WTC11 (cell line): Measurements from ENCODE around the gene CEP131. TPM values are rescaled to one million over a fixed set of nuclear protein-coding genes. Genes with fewer than 3 reads are reported as not detected.

Experiments used
- ATAC-seq: fragments of 200-7000 bp; cut with Tn5 transposase; 2 replicates; pipeline ENCODE4 v1.10.0; 2021; ENCODE audit warnings: mild to moderate bottlenecking, moderate library complexity
- CTCF ChIA-PET: fragments of 300-600 bp; sonication (Branson Sonifier 250); formaldehyde crosslinking; loops from one replicate; lab custom pipeline; 2021; ENCODE audit warnings: antibody characterized with exemption; lab: Charles Lee
- POLR2A ChIA-PET: fragments of 350-600 bp; sonication (Branson Sonifier 250); formaldehyde crosslinking; loops from one replicate; lab custom pipeline; 2021; ENCODE audit warnings: antibody characterized with exemption; lab: Charles Lee
- DNase-seq: peaks from one replicate; pipeline ENCODE4 v3.0.0; 2021; ENCODE audit warnings: low spot score
- H3K27ac Mint-ChIP-seq: 2 replicates; pipeline ENCODE4 v1.8.0; 2021; ENCODE audit warnings: mixed read lengths
- H3K27me3 Mint-ChIP-seq: 2 replicates; pipeline ENCODE4 v1.8.0; 2021; ENCODE audit warnings: low read depth, mild to moderate bottlenecking, moderate library complexity, mixed read lengths
- H3K36me3 Mint-ChIP-seq: 2 replicates; pipeline ENCODE4 v1.8.0; 2021; ENCODE audit warnings: mixed read lengths
- H3K4me1 Mint-ChIP-seq: 2 replicates; pipeline ENCODE4 v1.8.0; 2022; ENCODE audit warnings: mixed read lengths
- H3K4me3 Mint-ChIP-seq: 2 replicates; pipeline ENCODE4 v1.8.0; 2021; ENCODE audit warnings: mild to moderate bottlenecking, moderate library complexity, mixed read lengths
- H3K9me3 Mint-ChIP-seq: 2 replicates; pipeline ENCODE4 v1.8.0; 2021; ENCODE audit warnings: mixed read lengths
- ARID4B ChIP-seq: sonication (generic); formaldehyde crosslinking; IDR thresholded peaks from 2 replicates; pipeline ENCODE4 v1.8.0; 2023; ENCODE audit warnings: missing genetic modification reagents, mild to moderate bottlenecking, borderline replicate concordance
- ATF3 ChIP-seq: sonication (generic); formaldehyde crosslinking; conservative IDR thresholded peaks from 2 replicates; pipeline ENCODE4 v1.8.1; 2022; ENCODE audit warnings: mild to moderate bottlenecking, missing genetic modification reagents
- CDX4 ChIP-seq: fragments of 250-450 bp; sonication (Bioruptor Pico); IDR thresholded peaks from 2 replicates; pipeline ENCODE4 v1.9.0; 2021; ENCODE audit warnings: moderate library complexity, mild to moderate bottlenecking, inconsistent platforms, borderline replicate concordance
- CREM ChIP-seq: sonication (generic); formaldehyde crosslinking; IDR thresholded peaks from 2 replicates; pipeline ENCODE4 v1.8.1; 2022; ENCODE audit warnings: mild to moderate bottlenecking, missing genetic modification reagents, moderate library complexity
- EMX1 ChIP-seq: fragments of 250-450 bp; sonication (Bioruptor Pico); IDR thresholded peaks from 2 replicates; pipeline ENCODE4 v1.8.0; 2021; ENCODE audit warnings: mild to moderate bottlenecking
- GRHL2 ChIP-seq: fragments of 250-450 bp; sonication (Bioruptor Pico); IDR thresholded peaks from 2 replicates; pipeline ENCODE4 v1.8.0; 2022; ENCODE audit warnings: mild to moderate bottlenecking, moderate library complexity; ENCODE audit not compliant: insufficient replicate concordance, severe bottlenecking
- JAZF1 ChIP-seq: fragments of 250-450 bp; sonication (Bioruptor Pico); IDR thresholded peaks from 2 replicates; pipeline ENCODE4 v1.9.0; 2021; ENCODE audit warnings: moderate library complexity, mild to moderate bottlenecking, inconsistent platforms
- JUN ChIP-seq: sonication (generic); formaldehyde crosslinking; IDR thresholded peaks from 2 replicates; pipeline ENCODE4 v1.8.0; 2023; ENCODE audit warnings: mild to moderate bottlenecking, missing genetic modification reagents
- MLX ChIP-seq: sonication (generic); formaldehyde crosslinking; IDR thresholded peaks from 2 replicates; pipeline ENCODE4 v1.8.1; 2023; ENCODE audit warnings: mild to moderate bottlenecking, missing genetic modification reagents, moderate library complexity
- NR1H2 ChIP-seq: sonication (generic); formaldehyde crosslinking; IDR thresholded peaks from 2 replicates; pipeline ENCODE4 v1.9.0; 2021; ENCODE audit warnings: mild to moderate bottlenecking, moderate library complexity, missing genetic modification reagents
- OVOL2 ChIP-seq: fragments of 250-450 bp; sonication (Bioruptor Pico); IDR thresholded peaks from 2 replicates; pipeline ENCODE4 v1.9.0; 2021; ENCODE audit warnings: mild to moderate bottlenecking, borderline replicate concordance
- PRDM15 ChIP-seq: sonication (generic); formaldehyde crosslinking; IDR thresholded peaks from 2 replicates; pipeline ENCODE4 v1.8.0; 2022; ENCODE audit warnings: missing genetic modification reagents
- TP53 ChIP-seq: sonication (generic); formaldehyde crosslinking; IDR thresholded peaks from 2 replicates; pipeline ENCODE4 v1.8.1; 2023; ENCODE audit warnings: mild to moderate bottlenecking, missing genetic modification reagents
- USF2 ChIP-seq: sonication (generic); formaldehyde crosslinking; IDR thresholded peaks from 2 replicates; pipeline ENCODE4 v1.8.1; 2023; ENCODE audit warnings: mild to moderate bottlenecking, missing genetic modification reagents, moderate library complexity
- ZNF138 ChIP-seq: sonication (generic); formaldehyde crosslinking; conservative IDR thresholded peaks from 2 replicates; pipeline ENCODE4 v1.8.1; 2022; ENCODE audit warnings: mild to moderate bottlenecking, moderate library complexity, missing genetic modification reagents
- ZNF281 ChIP-seq: sonication (generic); formaldehyde crosslinking; IDR thresholded peaks from 2 replicates; pipeline ENCODE4 v1.8.0; 2023; ENCODE audit warnings: mild to moderate bottlenecking, missing genetic modification reagents
- ZNF423 ChIP-seq: fragments of 250-450 bp; sonication (Bioruptor Pico); IDR thresholded peaks from 2 replicates; pipeline ENCODE4 v2.1.2; 2022; ENCODE audit warnings: mild to moderate bottlenecking, moderate library complexity
- total RNA-seq: library from RNA; stranded (reverse); gene quantifications from 3 replicates; pipeline ENCODE4 v1.2.3, GENCODE V29; 2021

The CEP131 gene
- total RNA-seq, 1 experiment from 2014 or later = 35.2 TPM

- DNase-seq = no peak
- Mint-ChIP-seq H3K36me3 (peaks cover 36% of the 10 kb centered on the region), H3K27ac (no peak overlapping the region), H3K9me3 (no peaks in the 10 kb centered on the region)
- ChIA-PET POLR2A (no interaction called here), CTCF (no interaction called here)
- ATAC-seq = no peak
- no peak for TF ChIP-seq ARID4B (CRISPR knock-in tag)
- TF ChIP-seq MLX (CRISPR knock-in tag) = no peak
- no peak for TF ChIP-seq GRHL2
- TF ChIP-seq ATF3 = no peak
- no peak for TF ChIP-seq ZNF281 (CRISPR knock-in tag)
- no peak for TF ChIP-seq ZNF423
- TF ChIP-seq CREM (CRISPR knock-in tag) = no peak
- no peak for TF ChIP-seq ZNF138 (CRISPR knock-in tag)
- TF ChIP-seq NR1H2 = no peak
- TF ChIP-seq EMX1 (CRISPR knock-in tag) = no peak
- TF ChIP-seq OVOL2 = no peak
- no peak for TF ChIP-seq CDX4 (CRISPR knock-in tag)
- TF ChIP-seq JAZF1 = no peak
- TF ChIP-seq TP53 (CRISPR knock-in tag) = no peak
- TF ChIP-seq JUN (CRISPR knock-in tag) = no peak
- no peak for TF ChIP-seq USF2 (CRISPR knock-in tag)
- TF ChIP-seq PRDM15 (CRISPR knock-in tag) = no peak
- TF ChIP-seq, all 79 proteins: peak for 0
- no peak overlapping the region for H3K4me3 Mint-ChIP-seq
- H3K27me3 Mint-ChIP-seq = no peaks in the 10 kb centered on the region
- H3K4me1 Mint-ChIP-seq = no peaks in the 10 kb centered on the region
Measured at GRCh38 chr17:81270279-81270678, 47.5 kb upstream of the CEP131 start.
